ENCODE data around the gene PPM1F. TPM values are rescaled to one million over a fixed set of nuclear protein-coding genes. Genes with fewer than 3 reads are reported as not detected.
"Not testable (repeated sequence)": the region's sequence is repeated elsewhere in the genome, so short reads cannot be mapped to it uniquely, and the experiment has no call there.

The PPM1F gene
- total RNA-seq, 1 donor from 2014 or later, result 195 TPM

DNA sequence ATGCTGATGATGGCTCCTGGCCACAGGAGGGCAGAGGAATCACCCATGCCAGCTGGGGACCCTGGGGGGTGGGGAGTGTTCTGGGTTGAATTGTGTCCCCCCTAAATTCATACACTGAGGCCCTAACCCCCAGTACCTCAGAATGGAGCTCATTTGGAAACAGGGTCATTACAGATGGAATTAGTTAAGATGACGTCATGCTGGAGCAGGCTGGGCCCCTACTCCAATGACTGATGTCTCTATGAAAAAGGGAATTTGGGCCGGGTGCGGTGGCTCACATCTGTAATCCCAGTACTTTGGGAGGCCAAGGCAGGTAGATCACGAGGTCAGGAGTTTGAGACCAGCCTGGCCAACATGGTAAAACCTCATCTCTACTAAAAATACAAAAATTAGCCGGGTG, 12.7 kb downstream of the PPM1F start:
- not testable (repeated sequence) for DNase-seq

- DNase-seq, result peak; percentile 55
These were observed 13.2 kb downstream of the PPM1F start for GRCh38 chr22:21939461-21939913.

GRCh38 chr22:21938906-21939305, 13.7 kb downstream of the PPM1F start:
- peak; percentile 29 for DNase-seq

GRCh38 chr22:21938071-21938822, 14.4 kb downstream of the PPM1F start:
- DNase-seq, result peak; percentile 97

- no peak for DNase-seq
These were observed 14.9 kb downstream of the PPM1F start for GRCh38 chr22:21937821-21938070.

DNA sequence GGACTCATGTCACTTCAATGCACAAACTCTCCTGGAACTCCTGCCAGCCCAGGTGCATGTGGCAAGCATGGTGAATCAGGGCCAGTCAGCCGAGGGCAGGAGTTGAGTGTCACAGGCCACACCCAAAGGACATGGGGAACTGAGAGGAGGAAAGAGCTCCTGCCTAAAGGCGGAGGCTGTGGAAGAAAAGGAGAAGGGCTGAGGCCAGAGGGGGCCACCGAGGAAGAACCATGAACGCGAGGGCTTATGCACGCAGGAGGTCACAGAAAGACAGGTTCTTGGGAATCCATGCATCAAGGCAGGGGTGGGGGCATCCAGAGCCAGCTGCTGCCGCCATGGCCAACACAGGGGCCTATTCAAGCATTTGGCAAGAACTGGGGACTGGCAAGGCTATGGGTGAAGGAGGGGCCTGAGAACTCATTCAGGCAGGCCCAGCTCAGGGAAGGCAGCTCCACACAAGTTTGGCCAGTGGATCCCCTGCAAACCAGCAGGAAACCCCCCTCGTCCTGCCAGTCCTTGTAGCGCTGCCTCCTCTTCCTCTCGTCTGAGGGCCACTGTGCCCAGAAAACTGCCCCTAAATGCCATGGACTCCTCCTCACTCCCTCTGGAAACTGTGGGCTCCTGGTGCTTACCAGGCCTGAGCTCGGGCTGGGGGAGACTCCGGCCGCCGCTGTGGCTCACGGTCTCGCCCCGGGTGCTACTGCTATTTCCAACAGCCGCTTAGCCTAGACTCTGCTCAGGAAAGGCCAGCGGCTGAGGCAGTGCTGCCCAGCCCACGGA, 15.4 kb downstream of the PPM1F start:
- DNase-seq, result no peak

DNA sequence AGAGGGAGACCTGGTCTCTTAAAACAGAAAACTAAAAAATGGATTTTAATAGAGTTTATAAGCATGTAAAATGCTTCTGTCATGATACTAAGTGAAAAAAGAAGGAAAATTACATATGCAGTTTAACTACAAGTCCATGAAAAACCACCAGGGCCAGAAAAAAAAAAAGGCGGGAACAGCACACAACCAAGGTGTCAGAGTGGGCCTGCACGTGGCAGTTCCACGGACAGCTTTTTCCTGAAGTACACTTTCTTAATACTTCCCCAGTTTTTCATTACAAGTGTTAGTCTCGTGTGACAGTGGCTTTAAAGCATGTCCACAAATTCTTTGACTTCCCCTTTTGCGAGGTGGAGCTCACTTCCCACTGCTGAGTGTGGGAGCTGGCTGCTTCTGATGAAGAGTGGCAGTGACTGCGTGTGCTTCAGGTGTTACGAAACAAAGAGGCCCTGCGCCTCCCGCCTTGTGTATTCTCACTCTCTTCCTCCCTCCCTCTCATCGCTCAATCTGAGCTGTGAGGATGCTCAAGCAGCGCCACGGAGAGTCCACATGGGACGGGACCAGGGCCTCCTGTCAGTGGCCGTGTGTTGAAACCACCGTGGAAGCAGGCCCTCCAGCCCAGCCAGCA, 16.4 kb downstream of the PPM1F start:
- no peak for DNase-seq

DNA sequence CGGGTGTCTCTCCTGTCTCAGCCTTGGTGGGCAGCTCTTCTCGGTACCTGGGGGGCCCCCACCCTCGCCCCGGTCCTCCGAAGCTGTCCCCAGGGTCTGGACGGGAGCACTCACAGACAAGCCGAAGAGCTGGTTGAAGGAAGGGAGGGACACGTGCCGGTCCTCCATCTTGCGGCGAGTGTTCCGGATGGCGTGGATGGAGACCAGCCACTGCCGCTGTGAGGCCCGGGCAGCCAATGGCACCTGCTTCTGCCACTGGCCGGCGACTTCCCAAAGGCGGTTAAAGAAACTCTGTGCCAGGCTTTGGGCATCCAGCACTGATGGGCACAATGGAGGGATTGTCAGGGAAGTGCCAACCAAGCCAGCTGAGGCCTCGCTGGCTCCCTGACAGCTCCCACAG, 18.7 kb downstream of the PPM1F start:
- no peak for DNase-seq

GRCh38 chr22:21933413-21933812, 19.2 kb downstream of the PPM1F start:
- no peak for DNase-seq

- DNase-seq, result no peak
These were observed 20.3 kb downstream of the PPM1F start for GRCh38 chr22:21932347-21932746.

- no peak for DNase-seq
These were observed 21.6 kb downstream of the PPM1F start for GRCh38 chr22:21931056-21931455.

DNA sequence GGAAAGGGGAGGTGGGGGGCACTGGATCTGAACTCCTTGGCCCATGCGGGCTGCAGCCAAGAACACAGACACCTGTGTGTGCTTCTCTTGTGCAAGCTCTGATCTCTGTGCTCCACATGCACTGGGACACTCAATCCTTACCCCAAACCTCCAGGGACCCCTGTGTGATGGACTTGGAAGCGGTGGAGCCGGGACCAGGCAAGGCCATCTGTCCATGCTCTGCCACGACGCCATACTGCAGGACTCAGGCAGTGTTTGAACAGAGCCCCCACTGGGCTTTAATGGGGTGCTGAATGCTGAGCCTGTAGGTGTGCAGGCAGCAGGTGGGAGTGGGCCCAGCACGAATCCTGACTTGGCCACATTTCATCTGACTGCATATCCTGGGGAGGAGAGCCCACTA, 23.4 kb downstream of the PPM1F start:
- DNase-seq, result no peak

DNA sequence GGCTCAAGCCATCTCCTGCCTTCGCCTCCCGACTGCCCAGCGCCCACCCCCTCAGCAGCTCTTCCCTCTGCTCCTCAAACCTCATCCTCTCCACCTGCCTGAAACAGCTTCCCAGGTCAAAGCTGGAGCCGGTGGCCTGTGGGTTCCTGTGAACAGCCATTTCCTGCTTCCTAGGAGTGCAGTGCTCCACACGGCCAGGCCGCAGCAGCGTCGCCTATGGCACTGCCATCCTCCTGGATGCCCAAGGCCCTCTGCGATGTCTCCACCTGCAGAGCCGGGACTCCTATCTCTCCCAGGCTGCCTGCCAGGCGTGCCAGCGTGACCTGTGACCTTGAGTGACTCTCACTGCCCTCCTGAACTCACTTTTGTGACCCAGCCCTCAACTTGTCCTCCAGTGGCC, 24.6 kb downstream of the PPM1F start:
- DNase-seq, result no peak

DNA sequence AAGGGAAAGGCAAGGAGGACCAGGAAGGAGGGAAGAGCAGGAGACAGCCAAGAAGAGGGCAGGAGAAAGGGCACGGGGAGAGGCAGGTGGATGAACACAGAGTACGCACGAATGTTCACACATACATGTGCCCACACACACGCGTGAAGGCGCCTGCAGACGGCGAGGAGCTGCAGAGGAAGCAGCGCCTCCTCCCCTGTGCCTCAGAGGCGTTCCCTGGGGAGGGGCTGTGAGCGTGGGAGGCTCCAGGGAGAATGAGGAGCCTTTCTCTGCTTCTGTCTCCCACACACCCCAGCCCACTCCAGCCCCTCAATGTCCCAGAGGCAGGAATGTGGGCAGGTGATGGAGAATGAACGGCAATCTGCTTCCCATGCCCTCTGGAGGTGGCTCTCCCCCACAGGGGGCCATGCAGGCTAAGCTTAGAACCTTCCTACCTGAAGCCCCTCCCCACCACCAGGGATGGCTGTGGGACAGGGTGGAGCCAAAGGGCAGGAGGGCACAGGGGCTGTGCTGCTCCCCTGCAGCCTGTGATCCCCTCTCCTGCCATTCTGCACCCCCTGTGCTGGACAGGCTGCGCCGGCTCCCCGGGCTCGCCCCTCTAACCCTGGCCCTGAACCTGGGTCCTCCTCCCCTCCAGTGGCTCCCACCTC, 25.3 kb downstream of the PPM1F start:
- no peak for DNase-seq

- DNase-seq, result no peak
These were observed 25.9 kb downstream of the PPM1F start for GRCh38 chr22:21926728-21927127.

- no peak for DNase-seq
These were observed 29.5 kb downstream of the PPM1F start for GRCh38 chr22:21923163-21923561.

GRCh38 chr22:21922370-21923162, 30.1 kb downstream of the PPM1F start:
- DNase-seq, result no peak

DNA sequence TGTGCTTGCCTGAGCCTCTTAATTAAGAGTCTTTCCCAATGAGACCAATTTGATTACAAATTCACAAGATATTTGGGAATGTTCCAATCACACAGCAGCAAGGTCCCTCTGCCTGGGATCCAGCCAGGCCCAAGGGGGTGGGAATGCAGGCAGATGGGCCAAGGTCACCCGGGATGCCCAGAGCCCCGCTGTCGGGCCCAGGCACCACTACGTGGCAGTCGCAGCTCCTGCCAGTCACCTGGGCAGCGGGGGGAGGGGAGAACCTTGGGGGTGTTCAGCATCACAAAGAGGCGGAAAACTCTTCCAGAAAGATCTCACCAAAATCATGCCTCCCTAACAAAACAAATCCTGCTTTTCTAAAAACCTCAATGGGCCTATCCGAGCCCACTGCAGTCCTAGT, 30.9 kb downstream of the PPM1F start:
- DNase-seq, result no peak

GRCh38 chr22:21921184-21921721, 31.4 kb downstream of the PPM1F start:
- DNase-seq, result no peak

DNA sequence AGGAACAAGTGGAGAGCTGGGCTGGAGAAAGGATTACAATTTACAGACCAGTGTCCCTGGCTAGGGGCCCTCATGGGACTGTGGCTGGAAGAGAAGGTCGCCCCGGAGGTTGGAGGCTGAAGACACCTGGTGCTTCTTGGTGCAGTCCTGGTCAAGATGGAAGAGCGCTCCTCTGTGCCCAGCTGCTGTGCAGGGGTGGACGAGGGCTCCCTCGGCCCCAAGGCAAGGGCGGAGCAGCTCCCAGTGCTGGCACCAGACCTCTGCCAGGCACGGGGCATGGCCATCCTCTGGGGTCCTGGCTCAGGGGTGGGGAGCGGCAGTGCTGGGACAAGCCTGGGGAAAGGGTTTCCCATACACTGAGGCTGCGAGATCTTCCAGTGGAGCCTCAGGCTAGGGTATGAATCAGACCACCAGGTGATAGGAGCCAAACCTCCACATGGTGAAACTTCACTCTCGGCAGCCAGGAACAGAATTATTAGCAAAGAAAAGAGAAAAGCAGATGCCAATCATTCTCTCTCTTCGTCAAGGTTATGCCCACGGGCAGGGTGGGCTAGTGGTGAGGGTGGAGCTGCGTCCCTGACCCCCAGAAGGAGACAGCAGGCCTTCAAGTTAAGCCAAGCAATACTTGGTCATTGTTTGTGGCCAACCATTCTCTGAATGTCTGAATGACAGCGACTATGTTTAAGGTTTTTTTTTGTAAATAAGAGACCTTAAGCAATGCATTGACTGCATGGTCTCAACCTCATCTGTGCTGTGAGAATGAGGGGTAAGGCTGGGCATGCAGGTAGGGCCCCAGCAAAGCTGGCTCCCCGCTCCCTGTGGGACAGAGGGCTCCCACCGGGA, 32.1 kb downstream of the PPM1F start:
- no peak for DNase-seq

Data from dermis blood vessel endothelial cell (primary cell).